Stimulated activated CD8-positive, alpha-beta memory T cell treated with anti-CD3 and anti-CD28 coated beads, Interleukin-12 subunit alpha, Interleukin-12 subunit beta, amount 100 ng/mL, for 24 hours (primary cell): Measurements from ENCODE around the gene RNF207.
"Not testable (repeated sequence)": the region's sequence is repeated elsewhere in the genome, so short reads cannot be mapped to it uniquely, and the experiment has no call there.

Source experiments
- DNase-seq: peaks from one replicate; pipeline ENCODE4 v3.0.0-alpha.2; 2020; ENCODE audit errors: extremely low read depth

Gene RNF207

DNA sequence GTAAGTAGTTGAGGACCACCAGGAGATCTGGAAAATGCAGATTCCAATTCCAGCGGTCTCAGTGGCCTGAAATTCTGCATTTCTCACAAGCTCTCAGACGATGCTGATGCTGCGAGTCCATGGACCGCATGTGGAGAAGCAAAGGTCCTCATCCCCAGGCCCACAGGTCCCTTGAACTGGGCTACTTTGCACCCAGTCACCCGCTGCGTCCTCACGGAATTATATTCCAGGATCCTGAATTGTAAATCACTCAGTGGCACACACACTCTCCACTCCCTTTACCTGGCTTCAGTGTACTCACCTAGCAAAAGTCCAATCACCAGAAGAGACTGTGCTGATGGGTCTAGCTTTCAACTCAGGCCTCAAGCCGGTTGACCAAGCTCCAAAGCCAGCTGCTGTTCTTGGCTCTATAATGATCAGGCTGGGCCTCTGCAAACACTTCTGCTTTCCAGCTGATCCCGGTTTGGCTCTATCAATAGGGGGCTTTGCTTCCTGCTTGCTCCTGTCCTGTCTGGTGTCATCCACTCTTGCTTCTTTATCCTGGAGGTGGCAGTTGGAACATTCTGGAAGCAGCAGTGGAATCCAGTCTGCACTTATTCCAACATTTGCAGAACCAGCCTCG is 5.6 kb upstream of the RNF207 start:
- no peak for DNase-seq

GRCh38 chr1:6202256-6202655 is 3.7 kb upstream of the RNF207 start:
- no peak for DNase-seq

DNA sequence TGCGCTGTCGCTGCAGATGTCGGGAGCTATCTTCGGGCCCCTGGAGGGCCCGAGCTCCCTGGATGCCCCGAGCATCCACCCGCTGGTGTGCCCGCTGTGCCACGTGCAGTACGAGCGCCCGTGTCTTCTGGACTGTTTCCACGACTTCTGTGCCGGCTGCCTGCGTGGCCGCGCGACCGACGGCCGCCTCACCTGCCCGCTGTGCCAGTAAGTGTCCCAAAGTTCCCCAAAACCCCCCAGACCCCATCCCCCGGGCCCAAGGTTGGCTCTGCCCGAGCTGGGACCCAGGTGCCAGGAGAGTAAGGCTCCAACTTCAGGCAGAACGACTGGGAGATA is 569 bp downstream of the RNF207 start:
- no peak for DNase-seq

DNA sequence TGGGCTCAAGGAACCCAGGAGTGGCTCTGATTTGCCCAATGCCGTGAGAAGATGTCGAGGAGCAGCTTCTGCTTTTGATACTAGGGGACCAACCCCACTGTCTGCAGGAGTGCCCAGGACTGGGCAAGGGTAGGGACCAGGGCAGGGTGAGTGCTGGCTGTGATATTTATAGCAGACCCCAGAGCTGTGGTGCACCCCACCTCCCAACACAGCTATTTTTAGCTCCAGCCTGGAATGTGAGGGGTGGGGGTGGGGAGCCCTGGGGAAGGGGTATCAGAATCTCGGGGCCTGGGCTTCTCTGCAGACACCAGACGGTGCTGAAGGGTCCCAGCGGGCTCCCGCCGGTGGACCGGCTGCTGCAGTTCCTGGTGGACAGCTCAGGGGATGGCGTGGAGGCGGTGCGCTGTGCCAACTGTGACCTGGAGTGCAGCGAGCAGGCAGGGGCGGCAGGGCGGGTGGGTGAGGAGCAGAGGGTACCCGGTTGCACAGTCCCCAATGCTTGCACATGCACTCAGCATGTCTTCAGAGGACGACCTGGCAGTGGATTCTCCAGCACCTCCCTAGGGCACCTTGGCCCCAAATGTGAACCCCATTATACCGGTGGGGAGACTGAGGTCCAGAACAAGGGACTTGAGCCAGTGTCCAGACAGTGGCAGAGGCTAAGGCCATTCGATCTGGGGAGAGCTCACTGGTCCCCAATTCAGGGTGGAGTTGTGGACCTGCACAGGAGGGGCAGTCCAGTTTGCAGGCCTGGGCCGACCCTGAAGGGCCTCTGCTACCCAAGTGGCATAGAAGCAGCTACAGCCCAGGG is 1.4 kb downstream of the RNF207 start:
- no peak for DNase-seq

GRCh38 chr1:6207921-6208320 is 2.0 kb downstream of the RNF207 start:
- no peak for DNase-seq

DNA sequence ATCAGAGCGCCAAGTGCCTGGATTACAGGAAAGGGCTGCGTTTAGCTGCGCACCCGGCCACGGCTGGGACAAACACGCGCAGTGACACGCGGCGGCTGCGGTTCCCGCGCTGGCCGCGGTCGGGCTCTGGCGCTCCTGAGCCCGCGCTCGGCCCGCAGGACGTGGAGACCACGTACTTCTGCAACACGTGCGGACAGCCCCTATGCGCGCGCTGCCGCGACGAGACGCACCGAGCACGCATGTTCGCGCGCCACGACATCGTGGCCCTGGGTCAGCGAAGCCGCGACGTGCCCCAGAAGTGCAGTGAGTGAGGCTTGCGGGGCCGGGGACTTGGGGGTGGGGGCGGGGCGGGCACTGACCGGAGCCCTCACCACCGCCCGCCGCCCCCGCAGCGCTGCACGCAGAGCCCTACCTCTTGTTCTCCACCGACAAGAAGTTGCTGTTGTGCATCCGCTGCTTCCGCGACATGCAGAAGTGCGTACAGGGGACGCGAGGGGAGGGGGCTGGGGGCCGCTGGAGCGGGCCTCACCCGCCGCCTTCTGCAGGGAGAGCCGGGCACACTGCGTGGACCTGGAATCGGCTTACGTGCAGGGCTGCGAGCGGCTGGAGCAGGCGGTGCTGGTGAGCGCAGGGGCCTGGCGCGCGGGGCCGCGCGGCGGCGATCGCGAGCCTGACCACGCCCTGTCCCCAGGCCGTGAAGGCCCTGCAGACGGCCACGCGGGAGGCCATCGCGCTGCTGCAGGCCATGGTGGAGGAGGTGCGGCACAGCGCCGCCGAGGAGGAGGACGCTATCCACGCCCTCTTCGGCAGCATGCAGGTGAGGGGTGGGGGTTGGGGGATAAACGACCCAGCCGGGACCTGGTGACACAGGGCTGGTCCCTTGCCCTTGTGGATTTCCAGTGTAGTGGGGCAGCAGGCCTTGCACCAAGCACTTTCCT is 3.1 kb downstream of the RNF207 start:
- no peak for DNase-seq

DNA sequence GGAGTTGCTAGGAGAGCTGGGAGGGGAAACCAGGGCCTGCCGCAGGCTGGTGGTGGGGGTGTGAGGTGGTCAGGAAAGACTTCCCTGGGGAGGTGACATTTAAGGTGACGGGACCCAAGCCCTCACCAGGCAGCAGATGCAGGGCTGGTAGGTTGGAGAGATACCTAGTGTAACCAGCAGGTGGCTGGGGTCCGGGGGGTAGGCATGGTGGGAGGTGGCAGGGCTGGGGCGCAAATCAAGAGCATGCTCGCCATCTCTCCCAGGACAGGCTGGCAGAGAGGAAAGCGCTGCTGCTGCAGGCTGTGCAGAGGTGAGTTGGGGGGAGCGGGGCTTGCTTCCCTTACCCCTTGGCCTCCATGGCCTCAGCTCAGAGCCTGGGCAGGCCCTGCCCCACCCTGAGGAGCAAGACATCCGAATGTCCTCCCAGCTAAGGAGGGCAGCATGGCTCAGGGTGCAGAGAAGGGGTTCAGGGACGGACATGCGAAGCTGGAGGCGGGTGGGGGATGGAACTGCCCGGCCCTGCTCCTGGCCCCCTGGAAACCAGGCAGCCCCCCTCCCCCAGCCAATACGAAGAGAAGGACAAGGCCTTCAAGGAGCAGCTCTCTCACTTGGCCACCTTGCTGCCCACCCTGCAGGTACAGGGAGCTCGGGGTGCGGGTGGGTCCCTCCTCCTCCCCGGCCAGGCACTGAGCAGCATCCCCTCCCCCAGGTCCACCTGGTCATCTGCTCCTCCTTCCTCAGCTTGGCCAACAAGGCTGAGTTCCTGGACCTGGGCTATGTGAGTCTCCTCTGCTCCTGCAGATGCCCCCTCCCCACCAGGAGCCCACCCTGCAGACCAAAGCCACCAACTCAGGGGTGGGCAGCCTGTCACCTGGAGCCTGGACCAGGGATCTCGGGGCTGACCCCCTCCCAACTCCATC is 4.0 kb downstream of the RNF207 start:
- DNase-seq: no peak

- no peak for DNase-seq
Measured at GRCh38 chr1:6210591-6211355, 4.9 kb downstream of the RNF207 start.

- DNase-seq: no peak
Measured at GRCh38 chr1:6211731-6212130, 5.8 kb downstream of the RNF207 start.

DNA sequence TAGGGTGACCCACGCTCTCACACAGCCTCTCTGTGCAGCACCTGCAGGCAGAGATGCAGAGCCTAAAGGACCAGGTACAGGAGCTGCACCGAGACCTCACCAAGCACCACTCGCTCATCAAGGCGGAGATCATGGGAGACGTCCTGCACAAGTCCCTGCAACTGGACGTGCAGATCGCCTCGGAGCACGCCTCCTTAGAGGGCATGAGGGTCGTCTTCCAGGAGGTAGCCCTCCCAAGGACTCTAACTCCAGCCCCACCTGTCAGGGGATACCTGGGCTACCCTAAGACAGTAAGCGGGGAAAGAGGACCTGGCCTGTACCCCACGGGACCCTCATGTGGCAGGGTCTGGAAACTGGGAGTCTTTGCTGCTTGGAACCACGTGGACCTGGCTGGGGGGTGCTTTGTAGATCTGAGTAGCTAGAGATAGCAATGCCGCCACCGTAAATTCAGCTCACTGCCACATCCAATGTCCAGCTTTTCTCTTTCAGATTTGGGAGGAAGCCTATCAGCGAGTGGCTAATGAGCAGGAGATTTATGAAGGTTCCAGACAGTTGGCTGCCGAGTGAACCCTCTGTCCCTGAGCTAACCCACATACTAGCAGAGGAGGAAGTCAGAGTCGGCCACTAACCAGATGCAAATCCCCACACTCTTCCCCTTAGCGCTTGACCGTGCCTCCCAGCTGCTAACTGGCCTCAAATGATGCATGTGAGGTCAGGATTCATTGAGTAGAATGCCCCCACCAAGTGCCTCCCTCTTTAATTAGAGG is 6.5 kb downstream of the RNF207 start:
- no peak for DNase-seq

- DNase-seq: no peak
Measured at GRCh38 chr1:6218375-6219164, 12.7 kb downstream of the RNF207 start.

DNA sequence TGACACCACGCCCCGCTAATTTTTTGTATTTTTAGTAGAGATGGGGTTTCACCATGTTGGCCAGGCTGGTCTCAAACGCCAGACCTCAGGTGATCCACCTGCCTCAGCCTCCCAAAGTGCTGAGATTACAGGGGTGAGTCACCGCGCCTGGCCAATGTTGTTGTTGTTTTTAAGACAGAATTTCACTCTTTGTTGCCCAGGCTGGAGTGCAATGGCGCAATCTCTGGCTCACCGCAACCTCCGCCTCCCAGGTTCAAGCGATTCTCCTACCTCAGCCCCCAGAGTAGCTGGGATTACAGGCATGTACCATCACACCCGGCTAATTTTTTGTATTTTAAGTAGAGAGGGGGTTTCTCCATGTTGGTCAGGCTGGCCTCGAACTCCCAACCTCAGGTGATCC is 13.7 kb downstream of the RNF207 start:
- DNase-seq: not testable (repeated sequence)

DNA sequence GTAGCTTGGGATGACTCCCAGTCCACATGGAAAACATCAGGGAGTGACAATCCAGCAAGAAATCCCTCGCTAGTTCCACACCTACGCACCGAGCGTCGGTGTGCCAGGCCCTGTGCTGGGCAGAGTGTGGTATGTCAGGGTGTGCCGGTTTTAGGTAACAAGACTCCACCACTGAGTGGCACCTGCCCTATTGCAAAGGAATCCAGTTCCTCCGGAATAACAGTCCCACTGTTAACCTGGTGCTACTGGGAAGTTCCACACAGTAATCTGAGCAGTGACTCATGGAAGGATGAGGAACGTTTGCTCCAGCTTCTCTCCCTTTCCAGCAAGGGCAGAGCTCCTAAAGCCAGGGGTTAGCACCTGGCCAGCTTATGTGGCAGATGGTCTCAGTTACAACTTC is 14.3 kb downstream of the RNF207 start:
- no peak for DNase-seq

GRCh38 chr1:6221210-6221784 is 15.4 kb downstream of the RNF207 start:
- no peak for DNase-seq

DNA sequence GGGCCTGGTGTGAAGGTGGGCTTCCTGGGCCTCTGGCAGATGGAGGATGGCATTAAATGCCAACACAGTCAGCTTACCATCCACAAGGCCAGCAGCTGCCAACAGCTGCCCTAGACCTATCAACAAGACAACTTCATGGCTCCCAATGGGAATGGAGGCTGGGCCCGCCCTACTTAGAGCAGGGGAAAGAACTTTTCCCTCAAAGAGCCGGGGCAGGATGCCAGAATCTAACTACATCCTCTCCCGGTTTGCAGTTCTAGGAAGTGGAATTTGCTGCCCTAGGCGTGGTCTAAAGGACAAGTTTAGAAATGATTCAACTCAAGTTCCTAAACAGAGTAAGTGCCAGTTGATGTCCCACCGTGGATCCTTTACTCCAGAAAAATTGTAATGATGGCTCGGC is 16.7 kb downstream of the RNF207 start:
- DNase-seq: no peak

DNA sequence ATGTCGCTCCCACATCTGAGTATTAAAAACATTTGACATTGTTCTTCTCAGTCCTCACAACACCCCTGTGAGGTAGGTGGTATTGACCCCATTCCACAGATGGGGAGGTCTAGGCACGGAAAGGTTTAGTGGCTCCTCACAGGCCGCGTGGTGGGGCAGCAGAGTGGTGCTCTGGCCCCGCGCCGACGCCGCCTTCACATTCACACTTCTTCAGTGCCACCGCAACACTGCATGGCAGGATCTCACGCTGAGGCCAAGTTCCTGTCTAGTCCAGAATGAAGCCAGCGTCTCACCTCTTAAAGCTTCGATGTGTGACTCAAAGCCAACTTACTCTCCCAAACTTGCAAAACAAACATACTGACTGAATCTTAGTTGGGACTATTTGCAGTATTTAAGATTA is 17.7 kb downstream of the RNF207 start:
- DNase-seq: no peak

DNA sequence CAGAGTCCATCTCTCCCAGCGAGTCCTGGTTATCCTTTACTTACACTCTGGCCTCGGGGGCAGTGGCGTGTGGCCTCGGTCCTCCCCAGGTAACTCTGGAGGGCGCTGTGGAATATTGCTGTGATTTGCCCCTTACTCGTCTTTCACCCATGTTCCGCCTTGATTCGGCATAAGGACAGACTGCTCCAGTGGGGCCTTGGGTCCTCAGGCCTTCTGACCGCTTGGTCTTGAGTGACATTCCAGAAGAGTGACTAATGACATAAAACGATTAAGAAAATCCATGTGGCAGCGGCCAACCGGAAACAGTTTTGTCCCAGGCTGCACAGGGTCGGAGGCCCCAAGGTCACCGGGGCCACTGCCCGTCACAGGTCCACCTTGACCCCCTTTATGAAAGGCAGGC is 18.8 kb downstream of the RNF207 start:
- no peak for DNase-seq

DNA sequence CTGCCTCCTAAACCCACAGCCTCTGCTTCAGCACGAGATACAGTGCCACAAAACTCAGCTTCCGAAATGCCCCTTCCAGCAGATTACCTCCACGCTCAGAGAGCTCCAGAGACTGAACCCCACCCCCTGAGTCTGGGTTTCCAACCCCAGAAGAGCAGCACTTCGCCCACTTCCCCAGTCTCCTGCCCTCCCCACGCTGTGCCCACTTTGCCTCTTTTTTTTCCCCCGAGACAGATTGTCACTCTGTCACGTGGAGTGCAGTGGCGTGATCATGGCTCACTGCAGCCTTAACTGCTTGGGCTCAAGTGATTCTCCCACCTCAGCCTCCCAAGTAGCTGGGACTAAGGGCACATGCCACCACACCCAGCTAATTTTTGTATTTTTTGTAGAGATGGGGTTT is 19.7 kb downstream of the RNF207 start:
- no peak for DNase-seq

DNA sequence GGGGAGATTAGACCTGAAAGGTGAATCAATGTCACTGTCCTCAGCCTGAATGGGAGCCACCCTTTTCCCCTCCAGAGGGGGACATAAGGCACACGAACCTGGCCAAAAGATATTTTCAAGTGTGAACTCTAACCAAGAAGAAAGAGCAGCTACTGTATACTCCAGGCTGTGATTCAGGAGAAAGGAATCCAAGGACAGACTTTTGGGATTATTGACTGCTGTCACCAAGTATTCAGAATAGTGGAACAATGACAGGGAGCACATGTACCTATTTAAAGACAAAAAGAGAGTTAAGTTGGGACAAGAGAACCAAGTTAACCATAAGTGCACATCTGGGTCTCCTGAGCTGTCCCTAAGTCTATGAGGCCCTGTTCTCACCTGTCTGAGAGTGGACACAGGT is 27.5 kb downstream of the RNF207 start:
- no peak for DNase-seq
